ENCODE results near the gene NUTM2B.
A peak's percentile ranks its signal among the peaks of the same experiment; 100 is the strongest.
"Not testable (repeated sequence)": the region's sequence is repeated elsewhere in the genome, so short reads cannot be mapped to it uniquely, and the experiment has no call there.

GRCh38 chr10:79758297-79758993 lies 55.4 kb downstream of the NUTM2B start:
- peak; percentile 5; the same call in 1 of the 2 replicates for TF ChIP-seq CTCF (IDR thresholded peaks at IDR 0.05; ENCODE audit: low read depth, low read length)
- TF ChIP-seq EZH2phosphoT487 (IDR thresholded peaks at IDR 0.05; ENCODE audit: low read depth) = not testable (repeated sequence)
